COR-L47 (cell line): ENCODE measurements around the gene NDST3.
A peak's percentile ranks its signal among the peaks of the same experiment; 100 is the strongest.
"Not testable (repeated sequence)": the region's sequence is repeated elsewhere in the genome, so short reads cannot be mapped to it uniquely, and the experiment has no call there.

ENCODE experiments used
- DNase-seq: peaks from one replicate; lab custom pipeline; 2025; lab: John Stamatoyannopoulos, UW

Gene NDST3

GRCh38 chr4:118180776-118181175 lies 146.5 kb downstream of the NDST3 start:
- no peak for DNase-seq

GRCh38 chr4:118190903-118191302 lies 156.6 kb downstream of the NDST3 start:
- DNase-seq, result no peak

DNA sequence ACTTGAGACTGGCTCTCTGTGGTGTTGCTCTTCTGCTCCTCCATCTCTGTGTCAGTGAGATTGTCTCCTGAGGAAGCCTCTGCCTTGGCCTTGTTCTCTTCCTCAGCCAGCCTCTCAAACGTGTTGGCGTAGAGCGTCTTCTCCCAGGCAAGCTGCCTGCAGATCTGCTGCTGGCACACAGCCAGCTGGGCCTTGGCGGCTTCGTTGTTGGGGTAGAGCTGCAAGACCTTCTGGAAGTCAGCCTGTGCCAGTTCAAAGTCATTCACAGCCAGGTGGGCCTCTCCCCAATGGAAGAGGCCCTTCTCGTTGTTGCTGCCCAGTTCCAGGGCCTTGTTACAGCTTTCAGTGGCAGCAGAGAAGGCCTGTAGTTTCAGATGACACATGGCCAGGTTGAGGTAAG lies 159.1 kb downstream of the NDST3 start:
- no peak for DNase-seq

- no peak for DNase-seq
Observed at GRCh38 chr4:118206627-118207026, 172.3 kb downstream of the NDST3 start.

DNA sequence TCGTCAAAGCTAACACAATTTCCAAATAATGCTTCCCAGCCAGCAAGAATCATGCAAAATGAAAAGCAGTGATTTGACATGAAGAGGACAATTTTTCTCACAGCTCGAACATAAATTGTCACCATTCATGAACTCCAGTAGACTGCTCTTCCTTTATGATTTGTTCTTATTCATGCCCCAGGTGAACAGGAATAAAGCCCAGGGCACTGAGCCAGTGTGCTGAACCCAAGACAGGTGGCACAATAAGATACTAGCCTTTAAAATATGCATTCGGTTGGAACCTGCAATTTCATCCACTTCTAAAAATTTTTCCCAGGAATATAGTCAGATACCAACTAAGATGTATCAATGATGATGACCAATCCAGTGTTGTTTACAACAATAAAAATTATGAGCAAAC lies 178.8 kb downstream of the NDST3 start:
- no peak for DNase-seq

DNA sequence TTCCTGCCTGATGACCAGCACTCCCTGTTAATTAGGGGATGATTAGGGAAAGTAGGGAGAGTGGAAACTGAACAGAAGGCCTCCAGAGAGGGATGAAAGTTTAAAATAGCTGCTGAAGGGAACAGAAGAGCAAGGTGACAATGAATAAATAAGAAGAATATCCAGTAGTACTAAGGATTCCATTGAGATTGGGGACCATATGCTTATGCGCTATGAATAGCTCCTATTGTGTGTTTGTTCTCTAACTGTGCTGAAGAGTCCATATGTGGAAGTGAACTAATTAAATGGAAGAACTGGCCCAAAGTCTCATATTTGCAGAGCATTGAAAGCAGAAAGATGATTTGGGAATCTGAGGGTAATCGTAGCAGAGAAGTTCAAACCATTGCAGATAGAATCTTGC lies 181.5 kb downstream of the NDST3 start:
- DNase-seq, result no peak

DNA sequence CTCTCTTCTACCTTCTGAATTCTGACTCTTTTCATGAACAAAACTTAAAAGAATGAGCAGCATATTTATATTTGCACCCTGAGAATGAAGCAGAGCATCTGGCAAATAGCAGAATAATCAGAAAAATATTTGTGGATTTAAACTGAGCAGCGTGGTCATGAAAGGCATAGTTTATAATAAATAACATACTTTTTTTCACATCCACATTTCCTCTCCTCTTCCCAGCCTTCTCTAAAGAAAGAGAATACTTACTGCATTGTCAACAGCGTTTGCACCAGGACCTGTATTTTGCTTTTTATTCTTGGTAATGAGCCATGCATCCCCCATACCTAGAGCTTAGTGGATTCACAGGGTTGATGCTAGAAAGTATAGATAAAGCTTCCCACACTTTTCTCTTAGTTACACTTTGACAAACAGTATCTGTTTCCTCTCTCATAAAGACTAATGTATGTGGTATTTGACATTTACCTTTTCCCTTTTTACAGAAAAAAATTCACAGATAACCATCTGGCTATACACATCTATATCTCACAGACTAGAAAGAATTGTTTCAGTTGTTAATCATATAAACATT lies 187.0 kb downstream of the NDST3 start:
- no peak for DNase-seq

DNA sequence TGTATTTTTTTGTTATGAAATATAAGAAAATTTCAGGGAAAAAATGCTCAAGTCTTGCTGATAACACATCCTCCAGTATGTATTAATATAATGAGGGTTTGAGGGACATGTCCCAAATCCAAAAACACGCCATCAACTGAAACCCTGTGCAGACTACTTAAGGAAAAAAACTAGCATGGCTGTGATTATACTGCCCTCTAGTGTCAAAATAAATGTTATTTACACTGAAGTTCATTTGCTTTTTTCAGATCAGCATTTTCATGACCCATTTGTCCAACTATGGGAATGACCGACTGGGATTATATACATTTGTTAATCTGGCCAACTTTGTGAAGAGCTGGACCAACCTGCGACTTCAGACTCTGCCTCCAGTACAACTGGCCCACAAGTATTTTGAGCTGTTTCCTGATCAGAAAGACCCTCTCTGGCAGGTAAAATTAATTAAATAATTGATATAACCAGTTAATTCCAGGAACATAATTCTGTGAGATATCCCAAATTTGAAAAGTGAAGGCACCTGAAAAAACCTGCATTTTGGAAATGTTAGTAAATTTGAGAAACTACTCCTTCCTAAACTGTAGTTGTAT lies 190.1 kb downstream of the NDST3 start:
- peak; percentile 44 for DNase-seq

DNA sequence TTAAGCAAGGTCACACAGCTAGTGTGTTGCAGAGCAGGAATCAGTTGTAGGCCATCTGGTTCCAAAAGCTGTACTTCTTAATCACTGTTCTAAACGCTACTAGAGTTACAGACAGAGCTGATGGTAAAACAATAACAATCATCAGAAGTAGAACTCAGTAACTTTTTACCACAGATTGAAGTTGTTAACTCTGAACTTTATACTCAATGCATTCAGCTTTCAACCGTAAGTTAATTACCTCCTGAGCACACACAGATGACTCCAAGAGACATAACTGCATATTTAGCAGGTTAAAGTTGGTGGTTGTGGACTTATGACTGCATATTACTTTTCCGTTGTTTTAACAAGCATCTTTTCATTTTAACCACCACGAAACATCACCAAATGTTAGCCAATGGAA lies 191.2 kb downstream of the NDST3 start:
- no peak for DNase-seq

DNA sequence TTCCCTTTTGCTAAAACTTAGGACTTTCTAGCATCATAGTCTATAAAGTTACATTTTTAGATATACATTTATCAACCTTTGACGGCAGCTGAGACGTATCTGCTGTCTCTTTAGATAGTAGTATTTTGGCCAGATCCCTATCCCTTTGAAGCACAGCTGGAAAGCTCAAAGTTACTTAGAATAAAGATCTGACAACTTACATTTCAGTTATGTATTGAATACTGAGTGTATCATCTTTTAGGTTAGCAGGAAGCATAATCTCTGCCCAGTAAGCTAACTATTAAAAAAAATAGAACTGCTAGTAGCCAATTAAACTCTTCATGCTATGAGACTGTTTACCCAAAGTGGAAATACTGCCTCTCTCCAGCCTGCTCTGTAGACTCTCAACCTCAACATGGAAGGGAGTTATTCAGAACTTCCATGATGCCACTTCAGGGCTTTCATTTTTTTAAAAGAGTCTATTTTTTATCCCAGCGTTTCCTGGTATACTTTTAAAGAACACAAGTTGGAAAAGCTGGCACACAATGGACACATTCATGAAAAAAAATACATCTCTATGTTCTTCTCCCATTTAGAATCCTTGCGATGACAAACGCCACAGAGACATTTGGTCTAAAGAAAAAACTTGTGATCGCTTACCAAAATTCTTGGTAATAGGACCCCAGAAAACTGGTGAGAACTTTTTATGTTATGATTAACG lies 192.2 kb downstream of the NDST3 start:
- no peak for DNase-seq

- DNase-seq, result no peak
Observed at GRCh38 chr4:118235566-118236120, 201.4 kb downstream of the NDST3 start.

DNA sequence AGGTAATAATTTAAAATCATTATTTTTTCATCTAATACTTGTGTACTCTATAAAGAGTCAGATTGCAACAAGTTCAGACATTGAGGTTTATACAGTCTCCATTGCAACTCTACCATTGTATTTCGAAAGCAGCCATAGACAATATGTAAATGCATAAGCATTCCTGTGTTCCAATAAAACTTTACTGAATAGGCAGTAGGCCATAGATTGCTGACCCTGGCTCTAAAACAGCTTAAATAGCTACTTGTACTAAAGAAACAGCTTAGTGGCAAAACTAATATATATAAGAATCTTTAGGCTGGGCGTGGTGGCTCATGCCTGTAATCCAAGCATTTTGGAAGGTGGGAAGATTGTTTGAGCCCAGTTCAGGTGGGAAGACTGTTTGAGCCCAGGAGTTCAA lies 203.2 kb downstream of the NDST3 start:
- no peak for DNase-seq

GRCh38 chr4:118249890-118250289 lies 215.6 kb downstream of the NDST3 start:
- no peak for DNase-seq

GRCh38 chr4:118254368-118254767 lies 220.1 kb downstream of the NDST3 start:
- DNase-seq, result no peak

DNA sequence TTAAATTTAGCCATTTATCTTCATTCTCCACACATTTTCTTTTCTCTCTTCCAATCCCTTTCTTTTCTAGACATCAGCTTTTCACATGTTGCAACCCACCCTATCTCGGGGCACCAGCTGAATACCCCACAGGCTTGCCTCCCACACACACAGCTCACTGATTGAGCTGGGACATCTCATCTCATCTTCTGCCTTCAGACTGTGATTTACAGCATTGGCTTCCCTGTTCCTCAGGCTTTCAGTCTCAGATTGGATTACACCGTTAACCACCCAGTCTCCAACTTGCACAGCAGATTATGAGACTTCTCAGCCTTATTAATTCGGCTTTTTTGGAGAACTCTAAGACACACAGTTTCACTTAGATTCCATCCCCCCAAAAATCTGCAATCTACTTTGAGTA lies 224.8 kb downstream of the NDST3 start:
- DNase-seq, result no peak

DNA sequence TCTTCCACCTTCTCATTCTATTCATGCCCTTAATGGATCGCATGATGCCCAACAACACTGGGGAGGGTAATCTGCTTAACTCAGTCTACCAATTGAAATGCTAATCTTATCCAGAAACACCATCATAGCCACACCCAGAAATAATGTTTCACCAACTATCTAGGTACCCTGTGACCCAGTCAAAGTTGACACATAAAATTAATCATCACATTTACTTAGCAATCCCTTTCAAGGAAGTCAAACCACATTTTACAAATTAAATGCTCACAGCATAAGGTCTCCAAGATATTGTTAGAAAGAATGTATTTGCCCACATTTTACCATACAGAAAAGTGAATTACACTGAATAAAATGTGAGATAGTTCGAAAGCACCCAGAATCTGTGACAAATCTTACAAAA lies 226.0 kb downstream of the NDST3 start:
- no peak for DNase-seq

DNA sequence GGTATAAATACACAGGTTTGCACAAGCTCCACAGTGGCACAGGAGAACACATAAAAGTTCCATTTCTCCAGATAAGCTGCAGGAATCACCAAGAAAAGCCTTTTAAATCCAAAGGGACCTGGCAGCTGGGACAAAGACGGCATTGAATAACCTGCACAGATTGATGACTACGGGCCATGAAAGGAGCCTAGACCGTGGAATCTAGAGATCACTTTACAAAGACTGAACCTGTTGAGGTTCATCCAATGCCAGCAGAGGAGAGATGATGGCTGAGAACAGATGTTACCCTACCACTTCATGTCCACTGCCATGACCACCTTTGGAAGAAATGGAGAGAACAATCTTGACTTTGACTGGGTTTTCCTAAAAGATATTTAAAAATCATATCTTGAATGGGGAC lies 229.8 kb downstream of the NDST3 start:
- DNase-seq, result no peak

DNA sequence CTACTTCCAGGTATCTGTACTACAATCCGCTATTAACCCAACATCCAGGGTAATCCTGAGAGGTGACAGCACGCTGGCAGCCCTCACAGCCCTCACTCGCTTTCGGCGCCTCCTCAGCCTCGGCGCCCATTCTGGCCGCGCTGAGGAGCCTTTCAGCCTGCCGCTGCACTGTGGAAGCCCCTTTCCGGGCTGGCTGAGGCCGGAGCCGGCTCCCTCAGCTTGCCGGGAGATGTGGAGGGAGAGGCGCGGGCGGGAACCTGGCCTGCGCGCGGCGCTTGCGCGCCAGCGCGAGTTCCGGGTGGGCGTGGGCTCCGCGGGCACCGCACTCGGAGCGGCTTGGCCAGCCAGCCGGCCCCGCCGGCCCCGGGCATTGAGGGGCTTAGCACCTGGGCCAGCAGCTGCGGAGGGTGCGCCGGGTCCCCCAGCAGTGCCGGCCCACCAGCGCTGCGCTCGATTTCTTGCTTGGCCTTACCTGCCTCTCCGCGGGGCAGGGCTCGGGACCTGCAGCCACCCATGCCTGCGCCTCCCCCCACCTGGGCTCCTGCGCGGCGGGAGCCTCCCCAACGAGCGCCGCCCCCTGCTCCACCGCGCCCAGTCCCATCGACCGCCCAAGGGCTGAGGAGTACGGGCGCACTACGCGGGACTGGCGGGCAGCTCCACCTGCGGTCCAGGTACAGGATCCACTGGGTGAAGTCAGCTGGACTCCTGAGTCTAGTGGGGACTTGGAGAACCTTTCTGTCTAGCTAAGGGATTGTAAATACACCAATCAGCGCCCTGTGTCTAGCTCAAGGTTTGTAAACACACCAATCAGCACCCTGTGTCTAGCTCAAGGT lies 231.2 kb downstream of the NDST3 start:
- no peak for DNase-seq

DNA sequence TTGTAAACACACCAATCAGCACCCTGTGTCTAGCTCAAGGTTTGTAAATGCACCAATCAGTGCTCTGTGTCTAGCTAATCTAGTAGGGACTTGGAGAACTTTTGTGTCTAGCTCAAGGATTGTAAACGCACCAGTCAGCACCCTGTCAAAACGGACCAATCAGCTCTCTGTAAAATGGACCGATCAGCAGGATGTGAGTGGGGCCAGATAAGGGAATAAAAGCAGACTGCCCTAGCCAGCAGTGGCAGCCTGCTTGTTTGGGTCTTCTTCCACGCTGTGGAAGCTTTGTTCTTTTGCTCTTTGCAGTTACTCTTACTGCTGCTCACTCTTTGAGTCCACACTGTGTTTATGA lies 231.8 kb downstream of the NDST3 start:
- not testable (repeated sequence) for DNase-seq

DNA sequence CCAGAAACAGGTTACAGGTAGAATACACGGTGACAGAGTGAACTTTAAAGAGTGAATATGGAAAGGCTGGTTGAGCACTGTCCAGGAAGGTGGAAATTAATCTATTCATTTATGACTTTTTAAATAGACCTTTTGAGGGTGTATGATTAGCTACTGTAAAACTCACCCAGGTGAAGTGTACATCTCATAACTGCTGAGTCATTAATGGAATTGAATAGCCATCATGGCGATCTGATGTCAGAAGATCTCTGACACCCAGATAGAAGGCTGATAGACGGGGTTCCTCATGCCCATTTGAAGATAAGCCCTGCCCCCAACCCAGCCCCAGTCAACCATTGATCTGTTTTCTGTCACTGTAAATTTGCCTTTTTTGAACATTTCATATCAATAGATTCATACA lies 234.5 kb downstream of the NDST3 start:
- DNase-seq, result no peak

DNA sequence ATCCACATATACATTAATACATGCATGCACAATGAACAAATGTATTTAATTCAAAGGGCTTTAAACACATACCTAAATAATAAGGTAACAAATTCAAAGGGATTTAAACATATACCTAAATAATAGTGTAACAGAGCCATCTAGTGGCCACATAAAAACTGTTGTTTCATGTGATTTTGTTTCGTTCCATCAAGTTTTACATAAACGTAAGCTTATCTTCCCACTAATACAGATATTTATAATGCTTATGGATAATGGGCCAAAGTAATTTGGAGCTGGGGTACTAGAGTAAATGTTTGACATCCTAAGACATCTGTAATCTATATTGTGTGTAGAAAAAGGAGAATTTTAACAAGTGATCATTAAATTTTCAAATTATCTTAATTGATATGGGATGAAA lies 236.2 kb downstream of the NDST3 start:
- peak; percentile 45 for DNase-seq

DNA sequence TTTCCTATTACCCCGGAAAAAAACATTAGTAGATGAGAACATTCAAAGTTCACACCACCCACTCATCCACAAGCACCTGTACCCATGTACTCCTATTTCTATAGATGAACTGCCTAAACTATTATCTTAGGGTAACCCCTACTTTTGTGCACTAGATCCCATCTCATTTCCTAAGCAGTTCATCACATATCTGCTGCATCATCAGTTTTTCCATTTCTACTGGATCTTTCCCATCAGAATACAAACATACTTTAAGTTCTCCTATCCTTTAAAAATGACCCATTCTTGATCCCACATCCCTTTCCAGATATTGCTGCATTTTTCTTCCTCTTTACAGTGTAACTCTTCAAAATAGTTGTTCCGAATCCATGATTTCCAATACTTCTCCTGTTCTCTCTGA lies 237.5 kb downstream of the NDST3 start:
- DNase-seq, result no peak

GRCh38 chr4:118273642-118274041 lies 239.4 kb downstream of the NDST3 start:
- DNase-seq, result no peak
